ENCODE data around the gene PARD6G.

DNA sequence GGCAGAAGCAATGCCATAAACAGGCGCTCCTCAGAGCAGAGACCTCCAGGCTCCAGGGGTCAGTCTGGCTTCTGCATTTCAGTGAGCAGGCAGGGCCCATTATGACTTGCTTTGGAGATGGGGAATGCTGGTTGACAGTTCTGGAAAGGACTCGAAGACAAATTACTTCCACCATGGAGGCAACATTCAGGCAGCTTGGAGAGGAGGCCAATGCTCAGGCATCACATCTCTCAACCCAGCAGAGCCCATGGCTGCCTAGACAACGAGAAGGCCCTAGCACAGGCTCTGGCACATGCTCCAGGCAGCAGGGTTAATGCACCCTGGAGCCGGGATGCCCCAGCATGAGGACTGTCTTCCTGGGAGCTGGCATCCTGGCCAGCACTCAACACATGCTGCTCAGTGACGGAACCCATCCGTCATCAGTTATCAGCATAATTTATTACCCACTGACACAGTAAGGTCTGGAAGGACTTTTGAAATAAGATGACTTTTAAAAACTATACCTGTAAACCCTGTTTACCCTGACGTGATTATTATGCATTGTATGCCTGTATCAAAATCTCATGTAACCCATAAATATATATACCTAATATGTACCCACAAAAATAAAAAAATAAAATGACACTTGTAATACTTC lies 85.4 kb downstream of the PARD6G start:
- TF ChIP-seq, protein P1, sequence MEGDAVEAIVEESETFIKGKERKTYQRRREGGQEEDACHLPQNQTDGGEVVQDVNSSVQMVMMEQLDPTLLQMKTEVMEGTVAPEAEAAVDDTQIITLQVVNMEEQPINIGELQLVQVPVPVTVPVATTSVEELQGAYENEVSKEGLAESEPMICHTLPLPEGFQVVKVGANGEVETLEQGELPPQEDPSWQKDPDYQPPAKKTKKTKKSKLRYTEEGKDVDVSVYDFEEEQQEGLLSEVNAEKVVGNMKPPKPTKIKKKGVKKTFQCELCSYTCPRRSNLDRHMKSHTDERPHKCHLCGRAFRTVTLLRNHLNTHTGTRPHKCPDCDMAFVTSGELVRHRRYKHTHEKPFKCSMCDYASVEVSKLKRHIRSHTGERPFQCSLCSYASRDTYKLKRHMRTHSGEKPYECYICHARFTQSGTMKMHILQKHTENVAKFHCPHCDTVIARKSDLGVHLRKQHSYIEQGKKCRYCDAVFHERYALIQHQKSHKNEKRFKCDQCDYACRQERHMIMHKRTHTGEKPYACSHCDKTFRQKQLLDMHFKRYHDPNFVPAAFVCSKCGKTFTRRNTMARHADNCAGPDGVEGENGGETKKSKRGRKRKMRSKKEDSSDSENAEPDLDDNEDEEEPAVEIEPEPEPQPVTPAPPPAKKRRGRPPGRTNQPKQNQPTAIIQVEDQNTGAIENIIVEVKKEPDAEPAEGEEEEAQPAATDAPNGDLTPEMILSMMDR (conservative IDR thresholded peaks at IDR 0.05) = no peak
- no peak for TF ChIP-seq ZFX (IDR thresholded peaks at IDR 0.05)
